C4-2B (cell line): Measurements from ENCODE around the gene XXYLT1.
"Not testable (repeated sequence)": the region's sequence is repeated elsewhere in the genome, so short reads cannot be mapped to it uniquely, and the experiment has no call there.

Source experiments
- CTCF ChIP-seq: fragments of 450-650 bp; conservative IDR thresholded peaks from 2 replicates; pipeline ENCODE4 v1.5.1; 2017; ENCODE audit warnings: mild to moderate bottlenecking
- ZFX ChIP-seq: fragments of 450-650 bp; IDR thresholded peaks from 2 replicates; pipeline ENCODE4 v1.6.1; 2017

- TF ChIP-seq CTCF, ZFX: not testable (repeated sequence)
Measured at GRCh38 chr3:195228886-195229285, 42.1 kb downstream of the XXYLT1 start.
